ENCODE results near the gene STRC. TPM values are rescaled to one million over a fixed set of nuclear protein-coding genes. Genes with fewer than 3 reads are reported as not detected.
"Not testable (repeated sequence)": the region's sequence is repeated elsewhere in the genome, so short reads cannot be mapped to it uniquely, and the experiment has no call there.

Gene STRC
- total RNA-seq, result under 1 TPM in 1 of 4 donors, not detected in 3; 0.40 TPM

DNA sequence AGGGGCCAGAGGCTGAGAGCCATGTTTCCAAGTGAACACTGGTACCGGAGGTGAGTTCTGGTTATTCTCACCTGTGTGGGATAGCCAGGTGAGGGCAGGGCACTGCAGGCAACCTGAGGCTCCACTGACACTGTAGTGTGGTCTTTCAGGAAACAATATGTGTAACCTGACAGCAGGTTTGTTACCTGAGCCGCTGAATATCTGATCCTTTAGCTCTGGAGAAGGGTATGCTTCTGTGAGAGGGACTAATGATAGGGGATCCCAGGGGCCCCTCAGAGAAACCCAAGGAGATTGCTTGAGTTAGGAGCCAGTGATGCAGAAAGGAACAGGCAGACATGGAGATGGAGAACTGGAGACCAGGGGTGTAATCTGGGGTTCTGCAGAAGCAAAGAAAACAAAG is at the start of gene STRC:
STRC (minus strand) TSS at position 101 of the 400 bp plus-strand sequence; CDS start at position 23, 78 bp downstream.
- peaks cover 18% of the 10 kb centered on the region for H3K27me3 ChIP-seq
- H3K36me3 ChIP-seq, ATAC-seq, H3K4me3 ChIP-seq, H3K27ac ChIP-seq, H3K4me1 ChIP-seq, H3K9me3 ChIP-seq: not testable (repeated sequence)
- WGBS, 2 donors (ENCODE audit: low coverage in 1 of 2), result no CpG with 5 or more reads among the region's 2 CpGs

DNA sequence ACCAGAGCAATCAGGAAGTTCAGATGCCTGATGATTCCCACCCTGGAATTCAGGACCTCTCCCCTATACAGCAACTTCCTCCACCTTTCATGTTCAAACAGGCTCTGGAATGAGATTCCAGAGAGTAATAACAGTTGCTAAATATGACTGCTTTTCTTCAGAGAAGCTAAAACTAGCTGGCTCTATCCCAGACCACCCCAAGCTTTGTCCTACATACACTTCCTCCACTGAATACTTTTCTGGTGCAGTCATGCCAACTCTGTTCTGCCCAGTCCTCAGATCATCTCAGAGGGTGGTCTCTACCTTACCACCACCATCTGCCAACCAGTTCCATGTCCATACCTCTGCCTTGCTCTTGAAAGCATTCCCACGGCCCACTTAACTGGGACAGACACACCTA is 47.6 kb upstream of the STRC start:
- not testable (repeated sequence) for H3K9me3 ChIP-seq, H3K4me3 ChIP-seq, H3K4me1 ChIP-seq, H3K36me3 ChIP-seq, ATAC-seq, H3K27ac ChIP-seq, H3K27me3 ChIP-seq
- WGBS, 2 donors (ENCODE audit: low coverage in 1 of 2), result no CpG with 5 or more reads among the region's 1 CpG

DNA sequence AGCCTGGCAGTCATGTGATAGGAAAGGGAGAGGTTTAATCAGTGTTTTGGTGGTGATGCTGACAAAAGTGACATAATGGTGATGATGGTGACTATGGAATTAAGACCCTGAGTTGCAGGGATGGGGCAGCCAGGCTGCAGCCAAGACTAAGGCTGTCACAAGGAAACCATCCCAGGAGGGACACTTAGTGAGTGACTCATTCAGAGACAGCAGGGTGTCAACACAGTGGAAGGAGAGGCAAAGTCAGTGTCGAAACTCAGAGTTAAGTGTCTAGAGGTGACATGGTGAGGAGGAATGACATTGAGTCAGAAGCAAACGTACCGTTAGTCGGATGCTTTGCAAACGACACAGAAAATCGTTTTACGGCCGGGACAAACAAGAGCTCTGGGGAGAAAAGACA is 44.7 kb upstream of the STRC start:
- ATAC-seq, H3K4me1 ChIP-seq, H3K9me3 ChIP-seq, H3K27me3 ChIP-seq, H3K27ac ChIP-seq, H3K36me3 ChIP-seq, H3K4me3 ChIP-seq: not testable (repeated sequence)
- no CpG with 5 or more reads among the region's 8 CpGs for WGBS, 2 donors (ENCODE audit: low coverage in 1 of 2)

DNA sequence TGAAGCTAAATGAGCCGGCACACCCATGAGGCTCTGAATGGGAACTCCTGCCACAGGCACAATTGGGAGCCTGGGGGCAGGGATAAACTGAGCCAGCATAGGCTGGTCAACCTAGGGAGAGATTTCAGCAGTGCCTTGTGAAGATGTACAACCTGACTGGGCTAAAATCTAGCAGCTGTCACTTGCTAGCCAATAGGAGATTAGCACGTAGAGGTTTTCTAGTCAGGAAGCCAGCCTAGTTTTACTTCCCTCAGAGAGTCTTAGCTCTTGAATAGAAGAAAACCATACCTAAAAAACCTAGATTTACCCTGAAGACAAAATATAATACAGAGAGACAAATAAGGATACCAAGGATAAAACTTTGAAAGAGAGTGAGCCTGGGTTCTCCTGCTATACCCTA is 43.7 kb upstream of the STRC start:
- H3K4me1 ChIP-seq, H3K36me3 ChIP-seq, H3K4me3 ChIP-seq, H3K9me3 ChIP-seq, H3K27me3 ChIP-seq, H3K27ac ChIP-seq, ATAC-seq: not testable (repeated sequence)
- no CpG with 5 or more reads among the region's 2 CpGs for WGBS, 2 donors (ENCODE audit: low coverage in 1 of 2)

DNA sequence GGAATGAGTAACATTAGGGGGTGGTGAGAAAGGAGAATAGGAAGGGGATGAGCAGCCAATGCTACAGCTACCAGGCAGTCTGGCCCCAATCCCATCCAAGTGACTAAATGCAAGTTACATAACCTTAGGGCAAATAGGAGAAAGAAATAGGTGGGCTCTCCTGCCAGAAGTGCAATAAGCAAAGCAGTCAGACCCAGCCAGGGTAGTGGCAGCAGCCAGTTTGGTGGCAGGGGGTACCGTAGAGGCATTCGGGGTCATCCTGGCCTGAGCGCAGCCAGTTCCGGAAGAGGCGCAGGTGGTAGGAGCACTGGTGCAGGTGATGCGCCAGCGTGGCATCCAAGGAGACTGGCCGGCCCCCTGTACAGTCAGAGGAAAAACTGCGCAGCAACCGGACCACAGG is 41.1 kb upstream of the STRC start:
- H3K4me3 ChIP-seq, H3K9me3 ChIP-seq, H3K27ac ChIP-seq, H3K4me1 ChIP-seq, ATAC-seq, H3K36me3 ChIP-seq, H3K27me3 ChIP-seq: not testable (repeated sequence)
- WGBS, 2 donors (ENCODE audit: low coverage in 1 of 2), result no CpG with 5 or more reads among the region's 10 CpGs

DNA sequence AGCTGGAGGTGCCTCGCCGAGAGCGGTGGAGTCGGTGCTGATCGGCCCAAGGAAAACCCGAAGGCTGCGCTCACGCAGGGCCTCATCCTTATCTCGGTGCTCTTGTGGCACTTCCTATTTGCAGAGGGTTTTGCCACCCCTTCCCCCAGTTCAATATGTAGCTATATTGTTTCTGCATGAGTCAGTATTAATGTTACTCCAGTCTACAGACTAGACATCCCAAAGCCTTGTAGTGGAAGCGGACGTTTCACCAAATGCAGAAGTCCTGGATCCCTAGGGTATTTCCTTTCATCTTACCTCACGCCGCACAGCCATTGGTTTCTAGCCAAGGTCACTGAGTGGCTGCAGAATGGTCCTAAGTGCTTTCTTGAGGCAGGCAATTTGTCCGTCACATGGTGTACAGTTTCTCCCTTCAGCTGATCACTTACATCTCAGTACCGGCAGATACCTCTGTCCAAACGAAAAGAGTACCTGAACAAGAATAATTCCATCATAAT is 30.9 kb upstream of the STRC start:
- not testable (repeated sequence) for H3K27ac ChIP-seq, H3K4me1 ChIP-seq, H3K27me3 ChIP-seq, ATAC-seq, H3K9me3 ChIP-seq, H3K4me3 ChIP-seq
- 92 to 97% methylated on average over 7 to 14 of the region's 16 CpGs for WGBS, 2 donors (ENCODE audit: low coverage in 1 of 2)
- H3K36me3 ChIP-seq, result peaks cover 0 to 34% of the 10 kb centered on the region in 2 donors

DNA sequence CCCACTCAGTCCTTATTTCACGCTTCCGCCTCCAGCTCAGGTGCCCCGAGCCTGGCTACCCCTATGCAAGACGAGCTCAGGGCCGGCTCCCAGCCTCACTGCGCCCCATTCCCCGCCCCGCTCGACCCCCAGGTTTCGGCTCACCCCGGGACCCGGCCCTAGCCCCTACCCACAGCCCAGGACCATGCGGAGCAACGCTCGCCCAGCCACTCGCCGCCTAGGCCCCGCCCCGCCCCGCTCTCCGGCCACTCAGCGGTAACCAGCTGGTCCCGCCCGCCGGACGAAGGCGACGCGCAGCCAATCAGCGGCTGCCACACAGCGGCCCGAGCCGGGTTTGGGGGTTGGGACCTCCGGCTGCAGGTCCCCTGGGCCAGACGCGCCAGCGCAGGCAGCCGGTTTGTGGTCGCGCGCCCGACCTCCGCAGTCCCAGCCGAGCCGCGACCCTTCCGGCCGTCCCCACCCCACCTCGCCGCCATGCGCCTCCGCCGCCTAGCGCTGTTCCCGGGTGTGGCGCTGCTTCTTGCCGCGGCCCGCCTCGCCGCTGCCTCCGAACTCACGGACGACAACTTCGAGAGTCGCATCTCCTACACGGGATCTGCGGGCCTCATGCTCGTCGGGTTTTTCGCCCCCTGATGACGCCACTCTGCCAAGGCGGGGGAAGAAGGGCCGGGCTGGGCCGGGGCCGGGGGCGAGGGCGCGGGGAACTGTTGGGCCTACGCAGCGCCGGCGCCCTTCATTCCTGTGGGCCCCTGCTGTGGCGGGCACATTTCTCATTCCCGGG is 30.2 kb upstream of the STRC start, which contains the start of gene CATSPER2:
CATSPER2 (minus strand) TSS at position 196 of the 781 bp plus-strand sequence. CDS start 783 bp downstream, outside the sequence.
- peak; percentile 48 for ATAC-seq
- H3K4me3 ChIP-seq, result no peak within 1 kb of the TSS

DNA sequence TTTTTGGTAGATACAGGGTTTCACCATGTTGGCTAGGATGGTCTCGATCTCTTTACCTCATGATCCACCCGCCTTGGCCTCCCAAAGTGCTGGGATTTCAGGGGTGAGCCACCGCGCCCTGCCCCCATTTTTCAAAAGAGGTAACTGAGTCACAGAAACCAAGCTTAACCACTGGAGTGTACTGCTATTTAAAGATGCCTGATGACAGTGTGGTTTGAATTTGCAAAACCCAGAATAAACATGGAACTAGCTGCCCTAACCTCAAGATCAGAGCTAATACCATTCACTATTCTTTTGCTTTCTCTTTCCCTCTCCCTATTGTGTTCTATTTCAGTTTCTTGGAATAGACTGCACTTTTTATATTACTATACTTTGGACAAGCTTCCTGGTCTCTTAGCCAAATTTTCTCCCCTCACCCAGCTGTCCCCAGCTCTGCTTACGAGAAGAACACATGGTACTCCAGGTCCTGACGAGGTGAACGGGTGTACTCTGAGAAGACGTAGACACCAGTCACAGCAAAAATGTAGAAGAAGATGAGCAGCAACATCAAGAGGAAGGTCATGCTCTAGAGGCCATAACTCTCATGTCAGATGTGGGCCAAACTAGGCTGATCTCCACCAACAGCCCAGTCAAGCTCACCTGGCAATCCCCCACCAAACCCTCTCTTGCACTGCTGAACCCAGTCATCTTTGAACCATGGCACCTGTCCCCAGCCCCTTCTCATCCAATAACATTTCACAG is 20.0 kb upstream of the STRC start:
- not testable (repeated sequence) for ATAC-seq, H3K4me1 ChIP-seq, H3K4me3 ChIP-seq, H3K36me3 ChIP-seq, H3K27me3 ChIP-seq, H3K9me3 ChIP-seq, H3K27ac ChIP-seq
- WGBS, 2 donors (ENCODE audit: low coverage in 1 of 2), result 92 to 93% methylated on average over 3 to 5 of the region's 8 CpGs

More for the DNA sequence above, 30.2 kb upstream of the STRC start, which contains the start of gene CATSPER2:
- Histone ChIP-seq H3K27ac (no peak within 1 kb of the TSS), H3K36me3 (peaks cover 0 to 34% of the 10 kb centered on the region in 2 donors), H3K4me1 (no peaks in the 10 kb centered on the region), H3K27me3 (no peaks in the 10 kb centered on the region), H3K9me3 (no peaks in the 10 kb centered on the region)
- no CpG with 5 or more reads among the region's 85 CpGs for WGBS, 2 donors (ENCODE audit: low coverage in 1 of 2)
- TF ChIP-seq, protein P1, sequence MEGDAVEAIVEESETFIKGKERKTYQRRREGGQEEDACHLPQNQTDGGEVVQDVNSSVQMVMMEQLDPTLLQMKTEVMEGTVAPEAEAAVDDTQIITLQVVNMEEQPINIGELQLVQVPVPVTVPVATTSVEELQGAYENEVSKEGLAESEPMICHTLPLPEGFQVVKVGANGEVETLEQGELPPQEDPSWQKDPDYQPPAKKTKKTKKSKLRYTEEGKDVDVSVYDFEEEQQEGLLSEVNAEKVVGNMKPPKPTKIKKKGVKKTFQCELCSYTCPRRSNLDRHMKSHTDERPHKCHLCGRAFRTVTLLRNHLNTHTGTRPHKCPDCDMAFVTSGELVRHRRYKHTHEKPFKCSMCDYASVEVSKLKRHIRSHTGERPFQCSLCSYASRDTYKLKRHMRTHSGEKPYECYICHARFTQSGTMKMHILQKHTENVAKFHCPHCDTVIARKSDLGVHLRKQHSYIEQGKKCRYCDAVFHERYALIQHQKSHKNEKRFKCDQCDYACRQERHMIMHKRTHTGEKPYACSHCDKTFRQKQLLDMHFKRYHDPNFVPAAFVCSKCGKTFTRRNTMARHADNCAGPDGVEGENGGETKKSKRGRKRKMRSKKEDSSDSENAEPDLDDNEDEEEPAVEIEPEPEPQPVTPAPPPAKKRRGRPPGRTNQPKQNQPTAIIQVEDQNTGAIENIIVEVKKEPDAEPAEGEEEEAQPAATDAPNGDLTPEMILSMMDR (IDR thresholded peaks at IDR 0.05), result no peak
- TF ChIP-seq EP300 (IDR thresholded peaks at IDR 0.05) (no peak), POLR2AphosphoS5 (IDR thresholded peaks at IDR 0.05) (no peak), POLR2A (IDR thresholded peaks at IDR 0.05) (no peak)

DNA sequence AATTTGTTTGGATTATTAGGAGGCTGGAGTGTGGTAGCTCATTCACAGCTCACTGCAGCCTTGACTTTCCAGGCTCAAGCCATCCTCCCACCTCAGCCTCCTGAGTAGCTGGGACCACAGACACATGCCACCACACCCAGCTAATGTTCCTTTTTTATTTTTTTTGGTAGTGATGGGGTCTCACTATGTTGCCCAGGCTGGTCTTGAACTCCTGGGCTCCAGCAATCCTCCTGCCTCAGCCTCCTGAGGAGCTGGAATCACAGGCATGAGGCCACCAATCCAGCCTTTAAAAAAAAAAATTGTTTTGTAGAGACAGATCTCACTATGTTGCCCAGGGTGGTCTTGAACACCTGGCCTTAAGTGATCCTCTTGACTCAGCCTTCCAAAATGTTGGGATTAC is 8.3 kb upstream of the STRC start:
- H3K27me3 ChIP-seq, H3K27ac ChIP-seq, H3K4me1 ChIP-seq, ATAC-seq, H3K9me3 ChIP-seq, H3K4me3 ChIP-seq, H3K36me3 ChIP-seq: not testable (repeated sequence)
